Left renal pelvis (tissue), 4 donors: Measurements from ENCODE around the gene PGAM5. TPM values are rescaled to one million over a fixed set of nuclear protein-coding genes. Genes with fewer than 3 reads are reported as not detected.

Experiments used
- DNase-seq, 4 donors: peaks; one replicate each; pipeline ENCODE4 v3.0.0-alpha.2; 2013; ENCODE audit warnings: low read depth in 4 of 4, low spot score in 3 of 4
- polyA plus RNA-seq, 4 donors: library from polyadenylated mRNA; unstranded; fragments of 120-200 nt; gene quantifications; one replicate each; pipeline ENCODE4 v1.2.1, GENCODE V29; 2013; ENCODE audit not compliant: insufficient read length in 4 of 4

Gene PGAM5
- polyA plus RNA-seq, 4 donors: 14.3 to 25.4 (median 21.7) TPM

GRCh38 chr12:132719141-132719953 is 8.7 kb downstream of the PGAM5 start:
- no peak for DNase-seq

GRCh38 chr12:132719954-132720324 is 9.3 kb downstream of the PGAM5 start:
- no peak for DNase-seq

GRCh38 chr12:132720606-132721345 is 10.1 kb downstream of the PGAM5 start:
- no peak for DNase-seq

- DNase-seq: no peak
Observed at GRCh38 chr12:132723015-132723763, 12.5 kb downstream of the PGAM5 start.

GRCh38 chr12:132723764-132724140 is 13.1 kb downstream of the PGAM5 start:
- DNase-seq: no peak

- no peak for DNase-seq
Observed at GRCh38 chr12:132724506-132725241, 14.0 kb downstream of the PGAM5 start.

GRCh38 chr12:132726386-132726785 is 15.7 kb downstream of the PGAM5 start:
- no peak for DNase-seq

GRCh38 chr12:132727091-132727794 is 16.6 kb downstream of the PGAM5 start:
- DNase-seq: no peak

GRCh38 chr12:132728502-132728901 is 17.9 kb downstream of the PGAM5 start:
- no peak for DNase-seq

GRCh38 chr12:132729541-132730320 is 19.1 kb downstream of the PGAM5 start:
- no peak for DNase-seq

- DNase-seq: no peak
Observed at GRCh38 chr12:132730353-132730752, 19.7 kb downstream of the PGAM5 start.

- no peak for DNase-seq
Observed at GRCh38 chr12:132731574-132731973, 20.9 kb downstream of the PGAM5 start.

GRCh38 chr12:132734206-132734605 is 23.6 kb downstream of the PGAM5 start:
- no peak for DNase-seq

- DNase-seq: no peak
Observed at GRCh38 chr12:132735496-132735895, 24.9 kb downstream of the PGAM5 start.

GRCh38 chr12:132736378-132736777 is 25.7 kb downstream of the PGAM5 start:
- DNase-seq: no peak

- no peak for DNase-seq
Observed at GRCh38 chr12:132736913-132737312, 26.3 kb downstream of the PGAM5 start.

- no peak for DNase-seq
Observed at GRCh38 chr12:132739600-132740312, 29.1 kb downstream of the PGAM5 start.

GRCh38 chr12:132740313-132740646 is 29.6 kb downstream of the PGAM5 start:
- no peak for DNase-seq

- no peak for DNase-seq
Observed at GRCh38 chr12:132740652-132741051, 30.0 kb downstream of the PGAM5 start.
